Endothelial cell of umbilical vein (primary cell): Measurements from ENCODE around the gene PPP1R15B. TPM values are rescaled to one million over a fixed set of nuclear protein-coding genes. Genes with fewer than 3 reads are reported as not detected.

Source experiments
- BruUV-seq: library from RNA; stranded (reverse); fragments of 400-500 nt; replicated peaks from 2 replicates; lab custom pipeline; 2021; lab: Mats Ljungman, UMichigan
- CTCF ChIA-PET: fragments of 300-600, 350-600 bp; sonication (Branson Sonifier 250); formaldehyde crosslinking; loops from one replicate; lab custom pipeline; 2021; ENCODE audit warnings: antibody characterized with exemption, inconsistent platforms; lab: Charles Lee
- POLR2A ChIA-PET: fragments of 300-600, 350-600 bp; sonication (Branson Sonifier 250); formaldehyde crosslinking; loops from one replicate; lab custom pipeline; 2021; ENCODE audit warnings: antibody characterized with exemption, inconsistent platforms; lab: Charles Lee
- DNase-seq: peaks from one replicate; pipeline ENCODE4 v3.0.0-alpha.2; 2011; ENCODE audit warnings: low read depth, low spot score
- FAIRE-seq: peaks from 2 replicates; lab custom pipeline; 2011; peaks lifted over from hg19 to GRCh38; lab: Jason Lieb, UNC
- H2AFZ ChIP-seq: 2 replicates; pipeline ENCODE4 v1.6.0; 2012; ENCODE audit warnings: low read depth, low read length, control low read depth, inconsistent platforms
- H3K27ac ChIP-seq: 2 replicates; pipeline ENCODE4 v1.5.1; 2011; ENCODE audit warnings: low read depth, mild to moderate bottlenecking, control low read depth, low read length, moderate library complexity; ENCODE audit not compliant: insufficient read depth
- H3K27me3 ChIP-seq, 2 experiments: 2 replicates each; pipeline versions ENCODE4 v1.6.0 to v1.6.1; 2011; ENCODE audit warnings: low read length in 2 of 2, mixed read lengths in 1 of 2; ENCODE audit not compliant: control insufficient read depth in 2 of 2, insufficient read depth in 2 of 2
- H3K36me3 ChIP-seq, 2 experiments: 2 replicates in 1 of 2; 3 replicates in 1 of 2; pipeline ENCODE4 v1.5.1; 2011; ENCODE audit warnings: low read length in 2 of 2, mild to moderate bottlenecking in 1 of 2, moderate library complexity in 1 of 2; ENCODE audit not compliant: control insufficient read depth in 2 of 2, insufficient read depth in 2 of 2; ENCODE audit errors: extremely low read depth in 1 of 2
- H3K4me1 ChIP-seq: 3 replicates; pipeline ENCODE4 v1.5.1; 2011; ENCODE audit warnings: mild to moderate bottlenecking, low read length; ENCODE audit not compliant: control insufficient read depth, insufficient read depth; ENCODE audit errors: extremely low read depth
- H3K4me2 ChIP-seq: 2 replicates; pipeline ENCODE4 v1.6.1; 2011; ENCODE audit warnings: low read length, control low read depth, mixed read lengths; ENCODE audit not compliant: insufficient read depth
- H3K4me3 ChIP-seq, 3 experiments: fragments of 200-600 bp in 1 of 3; sonication (generic), shearing (Covaris generic) in 1 of 3; replicated peaks in 1 of 3; 2 replicates each; pipeline ENCODE4 v1.5.1; 2011 to 2016; ENCODE audit warnings: control low read depth in 3 of 3, low read length in 3 of 3, mild to moderate bottlenecking in 2 of 3, inconsistent platforms in 1 of 3, low read depth in 1 of 3, moderate library complexity in 1 of 3; ENCODE audit not compliant: insufficient read depth in 1 of 3
- H3K79me2 ChIP-seq: 2 replicates; pipeline ENCODE4 v1.6.0; 2012; ENCODE audit warnings: low read length, inconsistent platforms; ENCODE audit not compliant: control insufficient read depth, insufficient read depth
- H3K9ac ChIP-seq: replicated peaks from 2 replicates; pipeline ENCODE3; 2011; ENCODE audit warnings: low read length, control low read depth; ENCODE audit not compliant: insufficient read depth; ENCODE audit errors: extremely low read depth
- H3K9me1 ChIP-seq: replicated peaks from 3 replicates; pipeline ENCODE4 v1.6.0; 2011; ENCODE audit warnings: mild to moderate bottlenecking, low read length; ENCODE audit not compliant: control insufficient read depth, insufficient read depth; ENCODE audit errors: extremely low read depth
- H3K9me3 ChIP-seq: replicated peaks from 2 replicates; pipeline ENCODE4 v1.5.1; 2012; ENCODE audit warnings: low read length, inconsistent platforms; ENCODE audit not compliant: control insufficient read depth, insufficient read depth
- H4K20me1 ChIP-seq: replicated peaks from 2 replicates; pipeline ENCODE3; 2011; ENCODE audit warnings: mild to moderate bottlenecking, low read length; ENCODE audit not compliant: control insufficient read depth, insufficient read depth; ENCODE audit errors: extremely low read depth
- EZH2 ChIP-seq: IDR thresholded peaks from 2 replicates; pipeline ENCODE4 v1.6.1; 2012; ENCODE audit warnings: borderline replicate concordance, low read depth, mild to moderate bottlenecking, moderate library complexity, low read length, inconsistent platforms; ENCODE audit not compliant: severe bottlenecking
- FOS ChIP-seq: IDR thresholded peaks from 2 replicates; pipeline ENCODE4 v1.6.1; 2011; ENCODE audit warnings: mild to moderate bottlenecking, low read length, moderate library complexity, borderline replicate concordance; ENCODE audit not compliant: insufficient read depth
- GATA2 ChIP-seq: IDR thresholded peaks from 2 replicates; pipeline ENCODE4 v1.7.0; 2011; ENCODE audit warnings: low read depth, mild to moderate bottlenecking, moderate library complexity, mixed read lengths, low read length; ENCODE audit not compliant: insufficient read length, insufficient read depth
- JUN ChIP-seq: IDR thresholded peaks from 2 replicates; pipeline ENCODE4 v1.6.1; 2011; ENCODE audit warnings: borderline replicate concordance, low read depth; ENCODE audit not compliant: insufficient read length, insufficient read depth
- MAX ChIP-seq: IDR thresholded peaks from 2 replicates; pipeline ENCODE4 v1.6.1; 2011; ENCODE audit not compliant: insufficient read depth, insufficient read length
- MYC ChIP-seq: IDR thresholded peaks from one replicate; pipeline ENCODE4 v1.6.1; 2011; ENCODE audit warnings: mild to moderate bottlenecking, low read depth, low read length
- POLR2A ChIP-seq: IDR thresholded peaks from 2 replicates; pipeline ENCODE4 v1.6.1; 2012; ENCODE audit warnings: low read depth, mild to moderate bottlenecking, control low read depth, low read length
- POLR2AphosphoS5 ChIP-seq: IDR thresholded peaks from 2 replicates; pipeline ENCODE4 v1.6.1; 2012; ENCODE audit warnings: low read depth, mild to moderate bottlenecking, control low read depth, low read length, moderate library complexity; ENCODE audit not compliant: insufficient read depth
- dilution Hi-C: fragments of 300-500 bp; cut with MboI; formaldehyde crosslinking; loops from one replicate; pipeline ENCODE4 v1.15.0; 2019; ENCODE audit warnings: low sequenced_read_pairs; ENCODE audit not compliant: extremely low pct_ligation_motif_present
- intact Hi-C: fragments of 100-400 bp; cut with micrococcal nuclease; formaldehyde crosslinking; loops from one replicate; pipeline ENCODE4 v1.10.0; 2022
- polyA plus RNA-seq, 4 experiments: library from polyadenylated mRNA; depleted of rRNA in 3 of 4; stranded (reverse) in 3 of 4; unstranded in 1 of 4; fragments of >200 nt; gene quantifications; 2 replicates each; pipeline versions ENCODE4 v1.2.1 to v1.2.3, GENCODE V29; 2011 to 2012; ENCODE audit warnings: missing spikeins in 1 of 4
- total RNA-seq: library from RNA; stranded (reverse); gene quantifications from 2 replicates; pipeline ENCODE4 v1.2.3, GENCODE V29; 2021
- TF ChIP-seq, protein P1 (sequence below), 2 donors: IDR thresholded peaks; 1 replicate in 1 of 2; 2 replicates in 1 of 2; pipeline ENCODE4 v1.5.1; 2011; ENCODE audit warnings: low read length in 2 of 2, mild to moderate bottlenecking in 2 of 2, moderate library complexity in 2 of 2, control low read depth in 1 of 2, inconsistent platforms in 1 of 2, low read depth in 1 of 2; ENCODE audit not compliant: insufficient read depth in 1 of 2; ENCODE audit errors: extremely low read depth in 1 of 2

The PPP1R15B gene
- total and polyA plus RNA-seq, 2 donors (not counting 3 experiments of a cell fraction or from before 2014, with no cell fraction given), result 16.8 to 39.8 TPM

DNA sequence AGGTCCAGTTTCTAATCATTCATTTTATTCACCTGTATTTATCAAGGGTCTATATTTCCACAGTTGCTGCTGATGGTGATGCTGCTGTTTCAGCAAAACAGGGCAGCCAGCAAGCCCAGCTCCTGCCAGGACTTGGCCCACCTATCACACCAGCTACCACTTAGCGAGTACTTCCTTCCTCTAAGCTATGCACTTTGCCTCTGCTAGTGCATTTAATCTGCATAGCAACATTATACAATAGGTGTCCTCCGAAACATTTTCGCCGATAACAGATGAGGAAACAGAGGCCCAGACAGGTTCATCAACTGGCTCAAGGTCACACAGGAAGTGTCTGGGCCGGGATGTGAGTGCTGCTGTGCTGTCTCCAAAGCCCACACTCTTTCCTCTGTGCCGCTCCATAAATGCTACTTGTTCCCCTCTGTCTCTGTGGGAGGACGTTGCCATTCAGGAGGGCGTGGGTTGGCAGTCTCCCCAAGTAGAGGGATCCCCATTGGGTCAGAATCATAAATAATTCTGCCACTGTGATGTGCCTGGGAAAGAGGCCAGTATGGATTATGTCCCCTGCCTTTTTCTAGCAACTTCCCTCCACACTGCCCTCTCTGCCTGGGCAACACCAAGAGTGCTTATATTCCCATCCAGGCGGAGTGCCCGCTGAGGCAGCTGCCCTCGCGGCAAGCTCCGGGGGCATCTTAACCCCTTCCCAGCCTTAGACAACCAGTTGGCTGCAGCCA lies 42.5 kb downstream of the PPP1R15B start:
- H3K79me2 ChIP-seq, result no peaks in the 10 kb centered on the region
- H3K4me2 ChIP-seq, result peak overlapping the region; percentile 11
- ChIA-PET POLR2A (interaction anchor here (1.2 kb wide), 1 partner anchor 30 kb away, joined by 4 read pairs; no protein-coding TSS in a partner anchor), CTCF (interaction anchor here (0.8 to 6.2 kb wide), 9 partner anchors 9 to 162 kb away, joined by 3 to 81 read pairs (median 7); partner anchors contain the start of gene GOLT1A)
- FAIRE-seq (peak; percentile 65), DNase-seq (peak; percentile 57)
- no TSS peak for BruUV-seq
- H3K27me3 ChIP-seq, result no peaks in the 10 kb centered on the region
- peaks cover 20% of the 10 kb centered on the region for H3K4me1 ChIP-seq
- TF ChIP-seq POLR2AphosphoS5 (no peak), MYC (no peak), GATA2 (no peak), JUN (no peak), FOS (no peak), POLR2A (no peak), EZH2 (no peak), MAX (no peak)
- TF ChIP-seq, protein P1, sequence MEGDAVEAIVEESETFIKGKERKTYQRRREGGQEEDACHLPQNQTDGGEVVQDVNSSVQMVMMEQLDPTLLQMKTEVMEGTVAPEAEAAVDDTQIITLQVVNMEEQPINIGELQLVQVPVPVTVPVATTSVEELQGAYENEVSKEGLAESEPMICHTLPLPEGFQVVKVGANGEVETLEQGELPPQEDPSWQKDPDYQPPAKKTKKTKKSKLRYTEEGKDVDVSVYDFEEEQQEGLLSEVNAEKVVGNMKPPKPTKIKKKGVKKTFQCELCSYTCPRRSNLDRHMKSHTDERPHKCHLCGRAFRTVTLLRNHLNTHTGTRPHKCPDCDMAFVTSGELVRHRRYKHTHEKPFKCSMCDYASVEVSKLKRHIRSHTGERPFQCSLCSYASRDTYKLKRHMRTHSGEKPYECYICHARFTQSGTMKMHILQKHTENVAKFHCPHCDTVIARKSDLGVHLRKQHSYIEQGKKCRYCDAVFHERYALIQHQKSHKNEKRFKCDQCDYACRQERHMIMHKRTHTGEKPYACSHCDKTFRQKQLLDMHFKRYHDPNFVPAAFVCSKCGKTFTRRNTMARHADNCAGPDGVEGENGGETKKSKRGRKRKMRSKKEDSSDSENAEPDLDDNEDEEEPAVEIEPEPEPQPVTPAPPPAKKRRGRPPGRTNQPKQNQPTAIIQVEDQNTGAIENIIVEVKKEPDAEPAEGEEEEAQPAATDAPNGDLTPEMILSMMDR (IDR thresholded peaks at IDR 0.05; ENCODE audit: extremely low read depth in 1 of 2, insufficient read depth in 1 of 2, low read depth in 1 of 2, low read length in 2 of 2), result no peak
- no peak overlapping the region for H3K9ac ChIP-seq
- no peaks in the 10 kb centered on the region for H4K20me1 ChIP-seq
- intact Hi-C loops (loop anchor here (2.0 kb wide), 1 partner anchor 30 kb away; no protein-coding TSS in a partner anchor), dilution Hi-C loops (no loop called here)
- H3K9me1 ChIP-seq, result no peaks in the 10 kb centered on the region
- H2AFZ ChIP-seq, result no peak overlapping the region
- H3K9me3 ChIP-seq, result no peaks in the 10 kb centered on the region
- H3K4me3 ChIP-seq, result no peak overlapping the region
- no peaks in the 10 kb centered on the region for H3K36me3 ChIP-seq
- H3K27ac ChIP-seq, result no peak overlapping the region
